ENCODE results near the gene GPR148.

GPR148 gene

GRCh38 chr2:130760754-130761751 is 32.2 kb downstream of the GPR148 start:
- no peak overlapping the region for H3K27ac Mint-ChIP-seq
- H3K36me3 Mint-ChIP-seq (ENCODE audit: low read depth) = no peaks in the 10 kb centered on the region
- peaks cover 46% of the 10 kb centered on the region for H3K27me3 Mint-ChIP-seq
- peaks cover 4% of the 10 kb centered on the region for H3K4me1 Mint-ChIP-seq (ENCODE audit: low read depth)
- no peak overlapping the region for H3K4me3 Mint-ChIP-seq
- no peaks in the 10 kb centered on the region for H3K9me3 Mint-ChIP-seq
- DNase-seq = no peak

GRCh38 chr2:130762031-130762909 is 33.4 kb downstream of the GPR148 start:
- no peak for DNase-seq
- H3K27me3 Mint-ChIP-seq = peaks cover 43% of the 10 kb centered on the region
- H3K27ac Mint-ChIP-seq = no peak overlapping the region
- H3K4me3 Mint-ChIP-seq = no peak overlapping the region
- no peaks in the 10 kb centered on the region for H3K36me3 Mint-ChIP-seq (ENCODE audit: low read depth)
- H3K9me3 Mint-ChIP-seq = no peaks in the 10 kb centered on the region
- no peaks in the 10 kb centered on the region for H3K4me1 Mint-ChIP-seq (ENCODE audit: low read depth)

GRCh38 chr2:130762910-130763385 is 34.1 kb downstream of the GPR148 start:
- Mint-ChIP-seq H3K4me3 (no peak overlapping the region), H3K4me1 (ENCODE audit: low read depth) (no peaks in the 10 kb centered on the region), H3K9me3 (no peaks in the 10 kb centered on the region), H3K36me3 (ENCODE audit: low read depth) (no peaks in the 10 kb centered on the region), H3K27me3 (peaks cover 43% of the 10 kb centered on the region), H3K27ac (no peak overlapping the region)
- DNase-seq = no peak

GRCh38 chr2:130763405-130763804 is 34.5 kb downstream of the GPR148 start:
- Mint-ChIP-seq H3K36me3 (ENCODE audit: low read depth) (no peaks in the 10 kb centered on the region), H3K27ac (no peak overlapping the region), H3K4me3 (no peak overlapping the region), H3K27me3 (peaks cover 42% of the 10 kb centered on the region), H3K9me3 (no peaks in the 10 kb centered on the region), H3K4me1 (ENCODE audit: low read depth) (no peaks in the 10 kb centered on the region)
- DNase-seq = no peak

- no peaks in the 10 kb centered on the region for H3K4me1 Mint-ChIP-seq (ENCODE audit: low read depth)
- no peak overlapping the region for H3K4me3 Mint-ChIP-seq
- H3K27ac Mint-ChIP-seq = no peak overlapping the region
- DNase-seq = no peak
- H3K36me3 Mint-ChIP-seq (ENCODE audit: low read depth) = no peaks in the 10 kb centered on the region
- no peaks in the 10 kb centered on the region for H3K9me3 Mint-ChIP-seq
- H3K27me3 Mint-ChIP-seq = peaks cover 39% of the 10 kb centered on the region
Observed at GRCh38 chr2:130764035-130764820, 35.4 kb downstream of the GPR148 start.

GRCh38 chr2:130764821-130765115 is 35.9 kb downstream of the GPR148 start:
- no peak for DNase-seq
- Mint-ChIP-seq H3K4me1 (ENCODE audit: low read depth) (no peaks in the 10 kb centered on the region), H3K36me3 (ENCODE audit: low read depth) (no peaks in the 10 kb centered on the region), H3K9me3 (no peaks in the 10 kb centered on the region), H3K4me3 (no peak overlapping the region), H3K27ac (no peak overlapping the region), H3K27me3 (peaks cover 38% of the 10 kb centered on the region)

DNA sequence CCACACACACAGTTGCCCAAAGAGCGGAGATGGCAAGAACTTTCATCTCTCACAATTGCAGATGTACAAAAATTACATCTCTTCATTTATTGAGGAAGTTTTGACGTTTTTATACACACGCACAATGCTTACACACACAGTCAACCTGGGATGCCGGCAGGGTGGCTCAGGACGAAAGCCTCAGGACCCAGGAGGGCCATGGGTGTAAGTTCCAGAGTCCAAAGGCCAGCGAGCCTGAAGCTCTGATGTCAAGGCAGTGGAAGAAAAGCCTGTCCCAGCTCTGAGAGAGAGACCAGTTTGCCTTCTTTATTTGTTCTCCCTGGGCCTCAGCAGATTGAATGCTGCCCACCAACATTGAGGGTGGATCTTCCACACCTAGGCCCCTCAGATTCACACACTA is 36.6 kb downstream of the GPR148 start:
- Mint-ChIP-seq H3K4me3 (no peak overlapping the region), H3K36me3 (ENCODE audit: low read depth) (no peaks in the 10 kb centered on the region), H3K9me3 (no peaks in the 10 kb centered on the region), H3K27ac (no peak overlapping the region), H3K4me1 (ENCODE audit: low read depth) (no peaks in the 10 kb centered on the region), H3K27me3 (peaks cover 34% of the 10 kb centered on the region)
- DNase-seq = no peak

DNA sequence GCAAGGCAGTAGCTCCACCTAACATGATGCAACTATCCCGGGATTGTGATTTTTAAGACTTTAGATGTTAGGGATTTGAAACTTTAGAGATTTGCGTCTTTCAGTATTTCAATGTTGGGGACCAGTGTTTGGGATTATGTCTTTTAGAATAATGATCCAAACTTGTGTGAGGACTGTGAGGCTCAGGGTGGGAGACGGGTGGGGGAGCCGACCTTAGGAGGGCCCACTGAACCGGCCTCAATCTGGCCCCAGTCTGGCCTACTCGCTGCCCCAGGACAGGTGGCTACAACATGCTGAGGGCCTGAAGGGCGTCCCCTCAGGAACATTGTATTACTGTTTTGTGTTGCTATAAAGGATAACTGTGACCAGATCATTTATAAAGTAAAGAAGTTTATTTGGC is 37.2 kb downstream of the GPR148 start:
- no peaks in the 10 kb centered on the region for H3K4me1 Mint-ChIP-seq (ENCODE audit: low read depth)
- no peaks in the 10 kb centered on the region for H3K9me3 Mint-ChIP-seq
- no peak overlapping the region for H3K27ac Mint-ChIP-seq
- no peak overlapping the region for H3K4me3 Mint-ChIP-seq
- H3K36me3 Mint-ChIP-seq (ENCODE audit: low read depth) = no peaks in the 10 kb centered on the region
- DNase-seq = no peak
- peaks cover 28% of the 10 kb centered on the region for H3K27me3 Mint-ChIP-seq

DNA sequence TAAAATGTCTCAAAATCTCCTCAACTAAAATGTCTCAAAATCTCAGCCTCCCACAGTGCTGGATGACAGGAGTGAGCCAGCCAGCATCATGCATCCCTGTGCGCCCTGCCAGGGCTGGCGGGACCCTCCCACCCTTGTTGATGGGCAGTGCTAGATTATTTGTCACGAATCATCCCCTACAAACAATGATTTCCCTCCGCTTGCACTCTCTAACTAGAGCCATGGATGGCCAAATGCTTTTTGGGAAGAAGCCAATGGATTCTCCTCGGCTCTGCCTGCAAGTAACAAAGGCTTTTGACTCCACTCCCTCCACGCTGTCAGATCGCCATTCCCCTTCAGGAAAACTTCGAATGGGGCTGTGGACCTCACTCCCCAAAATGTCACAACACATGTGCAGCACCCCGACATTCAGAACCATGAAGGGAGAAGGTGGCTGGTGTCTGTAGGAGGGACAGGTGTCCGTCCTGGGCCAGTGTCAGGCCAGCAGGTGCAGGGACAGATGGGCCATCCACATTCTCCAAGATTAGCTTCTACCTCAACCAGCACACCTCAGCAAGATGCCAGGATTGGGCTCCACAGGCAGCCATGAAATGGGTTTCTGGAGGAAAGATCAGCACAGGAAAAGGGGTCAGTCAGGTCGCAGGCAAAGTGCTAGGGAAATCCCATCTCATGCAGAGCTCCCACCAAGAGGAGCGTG is 38.0 kb downstream of the GPR148 start:
- no peak overlapping the region for H3K27ac Mint-ChIP-seq
- peaks cover 26% of the 10 kb centered on the region for H3K27me3 Mint-ChIP-seq
- H3K9me3 Mint-ChIP-seq = no peaks in the 10 kb centered on the region
- H3K4me1 Mint-ChIP-seq (ENCODE audit: low read depth) = no peaks in the 10 kb centered on the region
- DNase-seq = no peak
- no peak overlapping the region for H3K4me3 Mint-ChIP-seq
- no peaks in the 10 kb centered on the region for H3K36me3 Mint-ChIP-seq (ENCODE audit: low read depth)

DNA sequence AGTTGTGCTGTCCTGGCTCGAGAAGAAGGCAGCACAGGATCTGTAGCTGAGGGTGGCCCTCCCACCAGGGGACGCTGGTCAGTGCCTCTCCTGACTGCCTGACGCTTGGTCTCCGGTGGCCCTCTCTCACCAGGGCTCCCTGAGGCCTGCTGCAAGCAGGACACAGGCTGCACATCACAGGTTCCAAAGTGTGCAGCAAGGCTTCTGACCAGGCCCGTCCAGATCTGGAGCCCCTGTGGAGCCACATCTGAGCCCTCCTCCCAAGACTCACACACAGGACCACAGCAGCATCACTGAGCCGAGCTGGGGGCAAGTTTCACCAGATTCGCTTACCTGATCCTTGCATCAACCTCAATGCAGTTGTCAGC is 38.5 kb downstream of the GPR148 start:
- no peak overlapping the region for H3K4me3 Mint-ChIP-seq
- H3K9me3 Mint-ChIP-seq = no peaks in the 10 kb centered on the region
- H3K36me3 Mint-ChIP-seq (ENCODE audit: low read depth) = no peaks in the 10 kb centered on the region
- H3K4me1 Mint-ChIP-seq (ENCODE audit: low read depth) = no peaks in the 10 kb centered on the region
- peaks cover 26% of the 10 kb centered on the region for H3K27me3 Mint-ChIP-seq
- DNase-seq = no peak
- H3K27ac Mint-ChIP-seq = no peak overlapping the region

DNA sequence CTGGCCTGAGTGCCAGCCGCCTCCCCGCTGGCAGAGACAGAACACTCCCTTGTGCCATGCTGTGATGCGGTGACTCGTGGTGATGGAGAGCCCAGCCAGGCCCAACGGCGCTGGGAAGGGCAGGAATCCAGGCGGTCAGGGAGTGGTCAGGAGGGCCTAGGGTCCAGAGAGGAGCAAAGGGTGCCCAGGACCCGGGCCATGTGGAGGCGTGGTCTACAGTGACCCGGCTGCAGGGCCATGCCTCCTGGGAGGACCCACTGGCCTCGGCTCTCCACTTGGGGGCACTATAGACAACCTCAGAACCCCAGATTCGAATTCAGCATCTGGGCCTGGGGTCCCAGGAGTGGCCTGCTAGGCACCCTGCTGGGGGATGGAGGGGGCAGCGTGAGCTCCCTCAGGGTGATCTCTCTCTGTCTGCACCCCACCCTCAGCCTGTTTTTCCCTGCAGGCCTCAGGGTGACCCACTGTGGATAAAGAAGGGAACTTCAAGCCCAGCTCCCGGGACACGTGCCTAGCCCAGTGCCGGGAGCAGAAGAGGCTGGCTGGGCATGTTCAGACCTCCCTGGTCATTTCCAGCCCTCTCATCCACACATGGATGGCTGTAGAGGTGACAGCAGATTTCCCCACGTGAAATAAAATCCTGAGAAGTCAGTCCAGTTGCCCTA is 39.5 kb downstream of the GPR148 start:
- H3K27me3 Mint-ChIP-seq = peaks cover 26% of the 10 kb centered on the region
- H3K27ac Mint-ChIP-seq = no peak overlapping the region
- H3K4me3 Mint-ChIP-seq = no peak overlapping the region
- no peaks in the 10 kb centered on the region for H3K36me3 Mint-ChIP-seq (ENCODE audit: low read depth)
- DNase-seq = no peak
- H3K4me1 Mint-ChIP-seq (ENCODE audit: low read depth) = no peaks in the 10 kb centered on the region
- H3K9me3 Mint-ChIP-seq = no peaks in the 10 kb centered on the region

GRCh38 chr2:130769343-130769907 is 40.6 kb downstream of the GPR148 start:
- no peak overlapping the region for H3K27ac Mint-ChIP-seq
- H3K9me3 Mint-ChIP-seq = no peaks in the 10 kb centered on the region
- H3K27me3 Mint-ChIP-seq = peaks cover 26% of the 10 kb centered on the region

GRCh38 chr2:130776550-130776949 is 47.7 kb downstream of the GPR148 start:
- H3K4me3 Mint-ChIP-seq = no peak overlapping the region

More at GRCh38 chr2:130769343-130769907, 40.6 kb downstream of the GPR148 start:
- H3K36me3 Mint-ChIP-seq (ENCODE audit: low read depth) = no peaks in the 10 kb centered on the region
- H3K4me3 Mint-ChIP-seq = no peak overlapping the region
- DNase-seq = no peak
- no peaks in the 10 kb centered on the region for H3K4me1 Mint-ChIP-seq (ENCODE audit: low read depth)

More at GRCh38 chr2:130776550-130776949, 47.7 kb downstream of the GPR148 start:
- Mint-ChIP-seq H3K9me3 (no peaks in the 10 kb centered on the region), H3K27me3 (peaks cover 21% of the 10 kb centered on the region), H3K4me1 (ENCODE audit: low read depth) (no peaks in the 10 kb centered on the region), H3K27ac (no peak overlapping the region), H3K36me3 (ENCODE audit: low read depth) (no peaks in the 10 kb centered on the region)
- no peak for DNase-seq
